ENCODE results near the gene TRUB2.

Gene TRUB2

DNA sequence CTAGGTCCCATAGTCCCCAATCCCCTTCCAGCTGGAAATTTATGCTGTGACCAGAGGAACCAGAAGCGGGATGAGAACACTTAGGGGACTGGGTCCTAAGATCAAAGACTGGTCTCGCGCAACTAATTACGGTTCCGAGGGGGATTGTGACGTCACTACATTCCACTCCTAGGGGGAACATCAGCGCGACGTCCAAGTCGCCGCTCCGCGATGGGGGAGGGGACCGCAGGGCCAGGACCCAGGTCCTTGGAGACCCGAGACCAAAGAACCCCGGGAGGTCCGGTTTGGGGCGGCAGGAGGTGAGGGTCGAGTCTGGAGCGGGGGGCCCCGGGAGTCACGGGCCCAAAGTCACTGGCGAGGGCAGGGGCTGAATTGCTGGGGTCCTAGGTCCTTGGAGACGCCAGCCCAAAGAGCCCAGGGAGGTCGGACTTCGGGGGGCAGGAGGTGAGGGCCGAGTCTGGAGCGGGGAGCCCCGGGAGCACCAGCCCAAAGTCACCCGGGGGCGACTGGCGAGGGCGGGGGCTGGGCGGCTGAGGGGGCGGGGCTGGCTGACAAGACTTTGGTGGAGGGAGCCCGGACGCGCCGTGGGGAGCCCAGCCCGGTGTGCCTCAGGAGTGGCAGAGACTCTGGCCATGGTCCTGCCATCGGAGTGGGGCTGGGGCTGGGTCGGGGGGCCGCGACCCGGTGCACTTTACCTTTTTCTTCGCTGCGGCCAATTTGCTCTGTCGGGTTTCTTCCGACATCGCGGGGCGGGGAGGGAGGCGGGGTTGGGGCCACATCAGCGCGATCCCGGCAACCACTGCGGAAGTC is 46.8 kb downstream of the TRUB2 start, which contains the start of gene GOLGA2:
Gene GOLGA2 (minus strand): TSS at position 810 of the 810 bp plus-strand sequence. CDS start 31 bp downstream, at position 779.
- DNase-seq (ENCODE audit: low spot score): peak; percentile 83
- TF ChIP-seq, protein P1, sequence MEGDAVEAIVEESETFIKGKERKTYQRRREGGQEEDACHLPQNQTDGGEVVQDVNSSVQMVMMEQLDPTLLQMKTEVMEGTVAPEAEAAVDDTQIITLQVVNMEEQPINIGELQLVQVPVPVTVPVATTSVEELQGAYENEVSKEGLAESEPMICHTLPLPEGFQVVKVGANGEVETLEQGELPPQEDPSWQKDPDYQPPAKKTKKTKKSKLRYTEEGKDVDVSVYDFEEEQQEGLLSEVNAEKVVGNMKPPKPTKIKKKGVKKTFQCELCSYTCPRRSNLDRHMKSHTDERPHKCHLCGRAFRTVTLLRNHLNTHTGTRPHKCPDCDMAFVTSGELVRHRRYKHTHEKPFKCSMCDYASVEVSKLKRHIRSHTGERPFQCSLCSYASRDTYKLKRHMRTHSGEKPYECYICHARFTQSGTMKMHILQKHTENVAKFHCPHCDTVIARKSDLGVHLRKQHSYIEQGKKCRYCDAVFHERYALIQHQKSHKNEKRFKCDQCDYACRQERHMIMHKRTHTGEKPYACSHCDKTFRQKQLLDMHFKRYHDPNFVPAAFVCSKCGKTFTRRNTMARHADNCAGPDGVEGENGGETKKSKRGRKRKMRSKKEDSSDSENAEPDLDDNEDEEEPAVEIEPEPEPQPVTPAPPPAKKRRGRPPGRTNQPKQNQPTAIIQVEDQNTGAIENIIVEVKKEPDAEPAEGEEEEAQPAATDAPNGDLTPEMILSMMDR (IDR thresholded peaks at IDR 0.05; ENCODE audit: extremely low read depth, missing control alignments): no peak

DNA sequence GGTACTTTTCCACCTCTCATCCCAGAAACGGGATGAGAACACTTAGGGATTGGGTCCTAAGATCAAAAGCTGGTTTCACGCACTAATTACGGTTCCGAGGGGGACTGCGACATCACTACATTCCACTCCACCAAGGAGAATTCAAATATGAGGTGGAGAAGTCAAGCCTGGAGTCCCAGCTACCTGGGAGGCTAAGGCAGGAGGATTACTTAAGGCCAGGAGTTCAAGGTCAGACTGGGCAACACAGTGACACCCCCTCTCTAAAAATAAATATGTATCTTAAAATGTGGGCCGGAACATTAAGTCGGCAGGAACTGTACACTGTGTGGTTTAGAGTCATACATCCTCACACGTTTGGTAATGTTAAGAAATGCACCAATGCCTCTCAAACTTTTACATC is 48.0 kb downstream of the TRUB2 start:
- no peak for DNase-seq (ENCODE audit: low spot score)
- TF ChIP-seq, protein P1 (IDR thresholded peaks at IDR 0.05; ENCODE audit: extremely low read depth, missing control alignments): no peak

DNA sequence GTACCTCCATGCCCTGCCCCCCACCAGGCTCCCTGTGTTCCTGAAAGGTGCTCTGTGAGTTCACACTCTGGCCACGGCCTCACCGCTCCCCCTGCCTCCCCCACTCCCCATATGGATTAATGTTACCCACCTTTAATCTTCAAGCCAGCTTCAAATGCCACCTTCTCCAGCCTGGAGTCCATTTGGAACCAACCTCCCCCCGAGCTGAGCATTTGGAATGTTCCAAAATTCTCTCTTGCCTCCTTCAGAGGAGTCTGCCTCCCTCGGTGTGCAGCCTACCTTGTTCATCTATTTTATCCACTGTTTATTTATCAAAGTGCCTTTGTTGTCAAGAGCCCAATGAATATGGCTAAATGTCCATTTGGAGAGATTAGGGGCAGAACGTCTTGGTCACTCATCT is 50.7 kb downstream of the TRUB2 start:
- DNase-seq (ENCODE audit: low spot score): no peak
- TF ChIP-seq, protein P1 (IDR thresholded peaks at IDR 0.05; ENCODE audit: extremely low read depth, missing control alignments): no peak

- TF ChIP-seq, protein P1 (IDR thresholded peaks at IDR 0.05; ENCODE audit: extremely low read depth, missing control alignments): no peak
Measured at GRCh38 chr9:128271112-128271511, 51.1 kb downstream of the TRUB2 start.

GRCh38 chr9:128266868-128267590 is 55.2 kb downstream of the TRUB2 start:
- TF ChIP-seq, protein P1 (IDR thresholded peaks at IDR 0.05; ENCODE audit: extremely low read depth, missing control alignments): no peak
- DNase-seq (ENCODE audit: low spot score): no peak

More at GRCh38 chr9:128271112-128271511, 51.1 kb downstream of the TRUB2 start:
- DNase-seq (ENCODE audit: low spot score): no peak

GRCh38 chr9:128265348-128265847 is 56.8 kb downstream of the TRUB2 start:
- TF ChIP-seq, protein P1 (IDR thresholded peaks at IDR 0.05; ENCODE audit: extremely low read depth, missing control alignments): no peak
- no peak for DNase-seq (ENCODE audit: low spot score)

DNA sequence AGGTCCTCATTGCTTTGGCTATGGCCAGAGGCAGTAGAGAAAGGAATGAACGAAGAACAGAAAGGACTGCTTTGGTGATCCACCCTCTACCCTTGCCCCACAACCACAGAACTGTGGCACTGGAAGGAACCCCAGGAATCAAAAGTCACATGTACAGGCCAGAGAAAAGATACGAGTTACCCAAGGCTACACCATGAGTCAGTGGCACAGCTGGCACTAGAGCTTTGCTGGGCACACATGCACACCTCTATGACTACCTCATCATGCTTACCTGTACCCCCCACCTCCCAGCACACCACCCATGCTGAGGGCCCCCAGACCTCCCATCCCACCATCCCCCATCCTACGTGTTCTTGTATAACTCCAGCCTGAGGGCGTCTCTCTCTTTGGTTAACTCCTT is 59.6 kb downstream of the TRUB2 start:
- TF ChIP-seq, protein P1 (IDR thresholded peaks at IDR 0.05; ENCODE audit: extremely low read depth, missing control alignments): no peak
- no peak for DNase-seq (ENCODE audit: low spot score)

All from GM20000 (cell line).